ENCODE measurements around the gene TRABD. TPM values are rescaled to one million over a fixed set of nuclear protein-coding genes. Genes with fewer than 3 reads are reported as not detected.

TRABD gene
- total and polyA plus RNA-seq, 7 experiments from 2014 or later = 29.4 to 157 (median 106) TPM

DNA sequence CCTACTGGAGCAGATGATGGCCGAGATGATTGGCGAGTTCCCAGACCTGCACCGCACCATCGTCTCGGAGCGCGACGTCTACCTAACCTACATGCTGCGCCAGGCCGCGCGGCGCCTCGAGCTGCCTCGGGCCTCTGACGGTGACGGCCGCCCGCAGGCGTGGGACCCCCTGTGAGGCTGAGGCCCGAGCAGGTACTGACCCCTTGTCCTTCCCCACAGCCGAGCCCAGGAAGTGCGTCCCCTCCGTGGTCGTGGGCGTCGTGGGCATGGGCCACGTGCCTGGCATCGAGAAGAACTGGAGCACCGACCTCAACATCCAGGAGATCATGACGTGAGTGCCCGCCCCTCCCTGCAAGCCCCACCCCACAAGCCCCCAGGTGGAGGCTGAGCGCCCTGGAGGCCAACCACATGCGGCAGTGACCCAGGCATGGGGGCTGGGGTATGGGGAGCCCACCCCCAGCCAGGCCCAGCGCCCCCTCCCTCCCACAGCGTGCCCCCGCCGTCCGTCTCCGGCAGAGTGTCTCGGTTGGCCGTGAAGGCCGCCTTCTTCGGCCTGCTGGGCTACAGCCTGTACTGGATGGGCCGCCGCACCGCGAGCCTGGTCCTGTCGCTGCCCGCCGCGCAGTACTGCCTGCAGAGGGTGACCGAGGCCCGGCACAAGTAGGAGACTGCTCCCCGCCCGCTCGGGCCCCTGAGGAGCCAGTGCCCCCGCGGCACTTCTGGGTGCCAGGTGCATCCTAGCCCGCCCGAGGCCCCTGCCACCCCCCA is 12.3 kb downstream of the TRABD start:
- H3K9me3 ChIP-seq (ENCODE audit: control insufficient read depth in 2 of 3, low read length in 3 of 3) = no peaks in the 10 kb centered on the region
- no peak for DNase-seq
- peak overlapping the region in 2 of 10 donors; percentile 28 to 47 for H3K4me3 Mint-ChIP-seq
- peaks cover 9 to 15% (median 13%) of the 10 kb centered on the region in 7 donors for H3K4me1 Mint-ChIP-seq
- H3K36me3 ChIP-seq (ENCODE audit: control insufficient read depth in 2 of 3, insufficient read depth in 3 of 3, low read length in 3 of 3) = peaks cover 0 to 50% (median 3%) of the 10 kb centered on the region in 3 experiments
- no peak for ATAC-seq
- H3K27me3 Mint-ChIP-seq = no peaks in the 10 kb centered on the region
- CTCF ChIA-PET = no interaction called here
- no peak overlapping the region for H3K27ac Mint-ChIP-seq
- POLR2A ChIA-PET = no interaction called here
- no peaks in the 10 kb centered on the region for H3K27me3 ChIP-seq (ENCODE audit: control insufficient read depth in 2 of 2, insufficient read depth in 2 of 2, low read length in 2 of 2)
- no peak overlapping the region for H3K4me3 ChIP-seq (ENCODE audit: low read length)
- no peaks in the 10 kb centered on the region for H3K9me3 Mint-ChIP-seq
- H3K36me3 Mint-ChIP-seq = peaks cover 0 to 6% (median 0%) of the 10 kb centered on the region in 5 donors
- intact Hi-C loops (cut with micrococcal nuclease) = loop anchor here in 1 of 2 donors (10.0 kb wide), 1 partner anchor 233 kb away; the partner anchor contains the start of gene PIM3
- no peak overlapping the region for H3K27ac ChIP-seq (ENCODE audit: low read depth, low read length)
- H3K4me1 ChIP-seq (ENCODE audit: control insufficient read depth in 2 of 2, insufficient read depth in 2 of 2, low read length in 2 of 2) = peaks cover 4 to 24% of the 10 kb centered on the region in 2 donors

DNA sequence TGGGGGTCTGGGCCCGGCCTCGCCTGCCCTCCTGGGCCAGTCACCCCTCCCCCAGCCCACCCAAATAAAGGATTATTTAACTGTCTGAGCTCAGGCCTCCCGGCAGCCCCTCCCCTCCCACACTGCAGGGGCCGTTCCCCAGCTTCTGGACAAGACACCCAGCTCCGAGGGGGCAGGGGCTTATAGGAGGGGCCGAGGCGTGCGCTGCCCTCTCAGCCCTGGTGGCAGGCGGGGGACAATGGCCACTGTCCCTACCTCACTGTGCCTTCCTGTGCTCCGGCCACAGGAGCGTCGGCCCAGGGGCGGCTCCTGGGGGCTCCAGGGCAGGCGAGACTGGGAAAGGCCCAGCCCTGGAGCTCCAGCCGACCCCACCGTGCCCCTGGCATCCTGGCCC is 12.9 kb downstream of the TRABD start:
- ATAC-seq = no peak
- Histone ChIP-seq H3K4me1 (ENCODE audit: control insufficient read depth in 2 of 2, insufficient read depth in 2 of 2, low read length in 2 of 2) (peaks cover 4 to 18% of the 10 kb centered on the region in 2 donors), H3K27ac (ENCODE audit: low read depth, low read length) (no peak overlapping the region), H3K27me3 (ENCODE audit: control insufficient read depth in 2 of 2, insufficient read depth in 2 of 2, low read length in 2 of 2) (no peaks in the 10 kb centered on the region), H3K36me3 (ENCODE audit: control insufficient read depth in 2 of 3, insufficient read depth in 3 of 3, low read length in 3 of 3) (peaks cover 0 to 47% (median 3%) of the 10 kb centered on the region in 3 experiments), H3K4me3 (ENCODE audit: low read length) (no peak overlapping the region), H3K9me3 (ENCODE audit: control insufficient read depth in 2 of 3, low read length in 3 of 3) (no peaks in the 10 kb centered on the region)
- no peaks in the 10 kb centered on the region for H3K9me3 Mint-ChIP-seq
- no peak for DNase-seq
- POLR2A ChIA-PET = no interaction called here
- no peaks in the 10 kb centered on the region for H3K27me3 Mint-ChIP-seq
- peak overlapping the region in 1 of 9 donors; percentile 40 for H3K27ac Mint-ChIP-seq
- peaks cover 8 to 19% (median 15%) of the 10 kb centered on the region in 7 donors for H3K4me1 Mint-ChIP-seq
- CTCF ChIA-PET = no interaction called here
- peaks cover 0 to 11% (median 0%) of the 10 kb centered on the region in 5 donors for H3K36me3 Mint-ChIP-seq
- H3K4me3 Mint-ChIP-seq = no peak overlapping the region
- intact Hi-C loops (cut with micrococcal nuclease) = loop anchor here in 1 of 2 donors (10.0 kb wide), 1 partner anchor 234 kb away; the partner anchor contains the start of gene PIM3

DNA sequence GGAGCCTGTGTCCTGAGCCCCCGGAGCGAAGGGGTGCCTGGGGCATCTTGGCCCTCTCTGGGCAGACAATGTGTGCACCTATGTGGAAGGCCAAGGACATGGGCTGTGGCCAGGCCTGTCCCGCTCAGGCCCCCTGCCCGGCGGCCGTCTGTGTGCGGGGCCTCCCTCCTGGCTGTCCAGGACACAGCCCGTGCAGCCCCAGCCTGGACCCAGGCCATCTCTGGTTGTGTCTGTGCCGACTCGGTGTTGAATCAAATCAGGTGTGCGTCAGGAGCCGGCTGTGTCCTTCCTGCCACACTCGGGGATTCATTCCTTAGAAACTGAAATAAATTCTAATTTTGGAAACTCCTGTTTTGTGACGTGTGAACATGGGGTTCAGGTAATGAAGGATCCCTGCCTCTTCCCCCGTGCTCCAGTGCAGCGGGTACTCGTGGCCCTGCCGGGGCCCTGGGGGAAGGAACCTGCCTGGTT is 13.6 kb downstream of the TRABD start:
- H3K4me1 Mint-ChIP-seq = peaks cover 8 to 23% (median 20%) of the 10 kb centered on the region in 7 donors
- Histone ChIP-seq H3K4me1 (ENCODE audit: control insufficient read depth in 2 of 2, insufficient read depth in 2 of 2, low read length in 2 of 2) (peaks cover 4 to 15% of the 10 kb centered on the region in 2 donors), H3K36me3 (ENCODE audit: control insufficient read depth in 2 of 3, insufficient read depth in 3 of 3, low read length in 3 of 3) (peaks cover 0 to 40% (median 3%) of the 10 kb centered on the region in 3 experiments), H3K27ac (ENCODE audit: low read depth, low read length) (peak overlapping the region; percentile 93), H3K27me3 (ENCODE audit: control insufficient read depth in 2 of 2, insufficient read depth in 2 of 2, low read length in 2 of 2) (no peaks in the 10 kb centered on the region), H3K4me3 (ENCODE audit: low read length) (no peak overlapping the region), H3K9me3 (ENCODE audit: control insufficient read depth in 2 of 3, low read length in 3 of 3) (no peaks in the 10 kb centered on the region)
- peak overlapping the region; percentile 28 to 85 (median 61) for H3K27ac Mint-ChIP-seq
- ChIA-PET POLR2A (interaction anchor here (1.0 kb wide), 1 partner anchor 9 kb away, joined by 8 read pairs; no protein-coding TSS in a partner anchor), CTCF (no interaction called here)
- intact Hi-C loops (cut with micrococcal nuclease) = loop anchor here in 1 of 2 donors (10.0 kb wide), 1 partner anchor 234 kb away; the partner anchor contains the start of gene PIM3
- H3K36me3 Mint-ChIP-seq = peaks cover 0 to 14% (median 0%) of the 10 kb centered on the region in 5 donors
- DNase-seq = no peak
- peak overlapping the region in 9 of 10 donors; percentile 40 to 85 (median 67) for H3K4me3 Mint-ChIP-seq
- H3K27me3 Mint-ChIP-seq = no peaks in the 10 kb centered on the region
- H3K9me3 Mint-ChIP-seq = no peaks in the 10 kb centered on the region
- no peak for ATAC-seq

DNA sequence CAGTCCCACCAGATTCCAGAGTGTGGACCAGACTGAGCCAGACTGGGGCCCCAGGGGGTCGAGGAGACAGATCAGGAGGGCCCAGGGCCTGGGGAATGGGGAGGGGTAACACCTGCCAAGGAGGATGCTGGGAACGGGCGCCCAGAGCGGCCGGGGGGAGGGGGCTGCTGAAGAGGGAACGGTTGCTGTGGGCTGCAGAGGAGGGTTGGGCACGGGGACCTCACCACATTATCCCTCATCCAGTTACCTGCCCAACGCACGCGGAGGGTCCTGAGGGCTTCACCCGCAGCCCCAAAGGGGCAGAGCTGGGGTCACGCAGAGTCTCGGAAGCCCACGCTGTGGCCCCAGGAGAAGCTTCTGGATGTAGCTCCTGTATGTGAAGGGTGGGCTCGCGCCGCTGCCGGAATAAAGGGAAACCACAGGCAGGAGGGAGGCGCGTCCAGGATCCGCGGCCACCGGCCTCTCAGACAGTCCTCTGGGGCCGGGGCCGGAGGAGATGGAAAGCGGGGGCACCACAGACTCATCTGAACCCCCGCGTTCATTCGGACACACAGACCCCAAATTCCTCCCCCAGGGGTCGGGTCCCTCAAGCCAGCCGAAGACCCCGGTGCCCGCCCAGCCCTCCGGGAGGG is 14.2 kb downstream of the TRABD start:
- Mint-ChIP-seq H3K27ac (peak overlapping the region in 8 of 9 donors; percentile 28 to 85 (median 60)), H3K4me1 (peaks cover 14 to 28% (median 23%) of the 10 kb centered on the region in 7 donors), H3K36me3 (peaks cover 0 to 14% (median 0%) of the 10 kb centered on the region in 5 donors), H3K27me3 (no peaks in the 10 kb centered on the region), H3K9me3 (no peaks in the 10 kb centered on the region), H3K4me3 (peak overlapping the region in 9 of 10 donors; percentile 40 to 85 (median 67))
- Histone ChIP-seq H3K4me3 (ENCODE audit: low read length) (peak overlapping the region; percentile 48), H3K36me3 (ENCODE audit: control insufficient read depth in 2 of 3, insufficient read depth in 3 of 3, low read length in 3 of 3) (peaks cover 0 to 33% (median 0%) of the 10 kb centered on the region in 3 experiments), H3K27me3 (ENCODE audit: control insufficient read depth in 2 of 2, insufficient read depth in 2 of 2, low read length in 2 of 2) (no peaks in the 10 kb centered on the region), H3K4me1 (ENCODE audit: control insufficient read depth in 2 of 2, insufficient read depth in 2 of 2, low read length in 2 of 2) (peaks cover 4 to 15% of the 10 kb centered on the region in 2 donors), H3K9me3 (ENCODE audit: control insufficient read depth in 2 of 3, low read length in 3 of 3) (no peaks in the 10 kb centered on the region), H3K27ac (ENCODE audit: low read depth, low read length) (peak overlapping the region; percentile 93)
- no peak for ATAC-seq
- POLR2A ChIA-PET = interaction anchor here (1.0 kb wide), 1 partner anchor 9 kb away, joined by 8 read pairs; no protein-coding TSS in a partner anchor
- no peak for DNase-seq
- intact Hi-C loops (cut with micrococcal nuclease) = loop anchor here (1.0 to 10.0 kb wide), 7 partner anchors 9 to 383 kb away; partner anchors contain the start of genes CHKB (in 1 of the 2), PIM3 (in 1 of the 2), PPP6R2 (in 1 of the 2) and TRABD (in 1 of the 2)
- CTCF ChIA-PET = no interaction called here

DNA sequence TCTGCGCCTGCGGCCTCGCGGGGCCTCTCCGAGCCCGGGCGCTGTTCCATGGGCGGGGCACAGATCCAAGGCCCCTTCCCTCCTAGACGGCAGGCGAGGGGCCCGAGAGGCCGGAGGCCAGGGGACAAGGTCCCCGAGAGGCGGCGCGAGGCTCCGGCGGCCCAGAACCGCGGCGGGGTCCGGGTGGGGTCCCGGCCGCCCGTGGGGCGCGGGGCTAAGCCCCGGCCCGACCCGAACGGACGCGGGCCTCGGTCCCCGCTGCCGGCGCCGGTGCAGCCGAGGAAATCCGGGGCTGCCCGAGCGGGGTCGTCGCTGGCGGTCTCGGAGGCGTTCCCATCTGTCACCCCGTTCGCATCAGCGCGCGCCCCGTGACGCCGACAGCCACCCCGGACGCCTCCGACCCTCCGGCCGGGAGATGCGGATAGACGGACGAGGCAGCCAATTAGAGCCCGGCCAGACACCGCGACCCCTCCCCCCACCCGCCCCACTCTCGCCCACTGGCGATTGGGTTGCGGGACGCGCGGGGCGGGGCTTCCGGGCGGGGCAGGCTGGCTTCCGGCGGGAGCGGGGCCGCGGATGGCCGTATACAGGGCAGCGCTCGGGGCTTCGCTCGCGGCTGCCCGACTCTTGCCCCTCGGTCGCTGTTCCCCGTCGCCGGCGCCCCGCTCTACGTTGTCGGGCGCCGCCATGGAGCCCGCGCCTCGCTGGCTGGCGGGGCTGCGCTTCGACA is 14.9 kb downstream of the TRABD start, which contains the start of gene SELENOO:
Gene SELENOO (plus strand): TSS at position 551 of the 730 bp plus-strand sequence. CDS start 26 bp downstream, at position 577.
- peak within 1 kb of the TSS; percentile 74 to 90 (median 82) for H3K4me3 Mint-ChIP-seq
- POLR2A ChIA-PET = interaction anchor here (0.9 to 1.8 kb wide), 3 partner anchors 10 to 52 kb away, joined by 3 to 15 read pairs (median 8); no protein-coding TSS in a partner anchor
- peak within 1 kb of the TSS; percentile 93 for H3K27ac ChIP-seq (ENCODE audit: low read depth, low read length)
- peak; percentile 76 to 93 (median 83) for DNase-seq
- peak; percentile 94 for ATAC-seq
- H3K4me1 ChIP-seq (ENCODE audit: control insufficient read depth in 2 of 2, insufficient read depth in 2 of 2, low read length in 2 of 2) = peaks cover 4 to 15% of the 10 kb centered on the region in 2 donors
- H3K4me1 Mint-ChIP-seq = peaks cover 19 to 33% (median 27%) of the 10 kb centered on the region in 7 donors
- peaks cover 0 to 28% (median 0%) of the 10 kb centered on the region in 3 experiments for H3K36me3 ChIP-seq (ENCODE audit: control insufficient read depth in 2 of 3, insufficient read depth in 3 of 3, low read length in 3 of 3)
- H3K9me3 Mint-ChIP-seq = no peaks in the 10 kb centered on the region
- CTCF ChIA-PET = no interaction called here
- H3K4me3 ChIP-seq (ENCODE audit: low read length) = peak within 1 kb of the TSS; percentile 48
- no peaks in the 10 kb centered on the region for H3K9me3 ChIP-seq (ENCODE audit: control insufficient read depth in 2 of 3, low read length in 3 of 3)
- no peaks in the 10 kb centered on the region for H3K27me3 Mint-ChIP-seq
- no peaks in the 10 kb centered on the region for H3K27me3 ChIP-seq (ENCODE audit: control insufficient read depth in 2 of 2, insufficient read depth in 2 of 2, low read length in 2 of 2)
- intact Hi-C loops (cut with micrococcal nuclease) = loop anchor here (1.0 to 2.0 kb wide), 7 partner anchors 9 to 382 kb away; partner anchors contain the start of genes CHKB (in 1 of the 2), PPP6R2 (in 1 of the 2), TRABD (in 1 of the 2) and TUBGCP6 (in 1 of the 2)
- peak within 1 kb of the TSS in 7 of 9 donors; percentile 51 to 85 (median 76) for H3K27ac Mint-ChIP-seq
- peaks cover 0 to 14% (median 0%) of the 10 kb centered on the region in 5 donors for H3K36me3 Mint-ChIP-seq
